NCI-H1105 (cell line): ENCODE data around the gene HACD2.

Source experiments
- DNase-seq: peaks from one replicate; lab custom pipeline; 2025; lab: John Stamatoyannopoulos, UW

HACD2 gene

GRCh38 chr3:123447416-123447748 is 137.5 kb downstream of the HACD2 start:
- no peak for DNase-seq

- DNase-seq = no peak
Observed at GRCh38 chr3:123446610-123447109, 138.2 kb downstream of the HACD2 start.

GRCh38 chr3:123446210-123446609 is 138.6 kb downstream of the HACD2 start:
- DNase-seq = no peak

GRCh38 chr3:123445702-123446101 is 139.2 kb downstream of the HACD2 start:
- no peak for DNase-seq

- DNase-seq = no peak
Observed at GRCh38 chr3:123444744-123445143, 140.1 kb downstream of the HACD2 start.

GRCh38 chr3:123444023-123444422 is 140.8 kb downstream of the HACD2 start:
- peak; percentile 25 for DNase-seq

GRCh38 chr3:123442908-123443307 is 141.9 kb downstream of the HACD2 start:
- DNase-seq = no peak

- no peak for DNase-seq
Observed at GRCh38 chr3:123442125-123442524, 142.7 kb downstream of the HACD2 start.
